Natural killer cell (primary cell): ENCODE measurements around the gene DCAF10. TPM values are rescaled to one million over a fixed set of nuclear protein-coding genes. Genes with fewer than 3 reads are reported as not detected.

Experiments
- ATAC-seq, 3 donors: fragments of 150-1000 bp in 2 of 3; fragments of 200-7000 bp in 1 of 3; cut with Tn5 transposase; 1 replicate in 1 of 3; 2 replicates in 2 of 3; pipeline ENCODE4 v1.10.0; 2021; ENCODE audit warnings: mild to moderate bottlenecking in 2 of 3, moderate library complexity in 2 of 3
- DNase-seq, 2 donors: peaks; one replicate each; pipeline versions ENCODE4 v3.0.0 to v3.0.0-alpha.2; 2013 to 2021; ENCODE audit warnings: mixed read lengths in 1 of 2
- H3K27ac ChIP-seq: one replicate; pipeline ENCODE4 v1.5.1; 2013; ENCODE audit warnings: mild to moderate bottlenecking, low read length
- H3K27me3 ChIP-seq: one replicate; pipeline ENCODE4 v1.6.1; 2013; ENCODE audit warnings: low read length; ENCODE audit not compliant: control insufficient read depth, insufficient read depth
- H3K36me3 ChIP-seq: one replicate; pipeline ENCODE4 v1.6.1; 2013; ENCODE audit warnings: low read length; ENCODE audit not compliant: control insufficient read depth, insufficient read depth
- H3K4me1 ChIP-seq: one replicate; pipeline ENCODE4 v1.6.1; 2013; ENCODE audit warnings: low read length; ENCODE audit not compliant: control insufficient read depth, insufficient read depth
- H3K4me3 ChIP-seq: one replicate; pipeline ENCODE4 v1.5.1; 2013; ENCODE audit warnings: low read length
- H3K9me3 ChIP-seq: one replicate; pipeline ENCODE4 v1.6.1; 2013; ENCODE audit warnings: low read length; ENCODE audit not compliant: control insufficient read depth, insufficient read depth
- H3K27ac Mint-ChIP-seq, 2 donors: one replicate each; pipeline ENCODE4 v1.8.0; 2022; ENCODE audit warnings: mild to moderate bottlenecking in 2 of 2, mixed read lengths in 2 of 2, moderate library complexity in 1 of 2
- H3K27me3 Mint-ChIP-seq, 2 donors: one replicate each; pipeline ENCODE4 v1.8.0; 2022; ENCODE audit warnings: low read depth in 2 of 2, mixed read lengths in 2 of 2
- H3K36me3 Mint-ChIP-seq: one replicate; pipeline ENCODE4 v1.8.0; 2022; ENCODE audit warnings: mixed read lengths
- H3K4me1 Mint-ChIP-seq, 2 donors: one replicate each; pipeline ENCODE4 v1.8.0; 2022; ENCODE audit warnings: mixed read lengths in 2 of 2
- H3K4me3 Mint-ChIP-seq: one replicate; pipeline ENCODE4 v1.8.0; 2022; ENCODE audit warnings: mild to moderate bottlenecking, moderate library complexity, mixed read lengths
- H3K9me3 Mint-ChIP-seq, 2 donors: one replicate each; pipeline ENCODE4 v1.8.0; 2022; ENCODE audit warnings: mixed read lengths in 2 of 2
- WGBS: methylation state at CpG from one replicate; pipeline ENCODE4 v1.1.7; 2013; ENCODE audit warnings: missing lambda C conversion rate; ENCODE audit not compliant: insufficient coverage; 5-methylcytosine and 5-hydroxymethylcytosine counted together
- intact Hi-C: fragments of 100-400 bp; cut with micrococcal nuclease; formaldehyde crosslinking; loops from one replicate; pipeline ENCODE4 v1.14.2; 2022
- total RNA-seq, 4 donors: library from RNA; stranded (reverse); fragments of 120-200 nt in 1 of 4; gene quantifications; one replicate each; pipeline versions ENCODE4 v1.2.3 to v1.2.4, GENCODE V29; 2013 to 2022
- TF ChIP-seq, protein P1 (sequence below): fragments of 200-600 bp; IDR thresholded peaks from one replicate; pipeline ENCODE4 v1.8.0; 2022; ENCODE audit warnings: antibody characterized with exemption

Gene DCAF10
- total RNA-seq, 3 donors from 2014 or later (not counting 1 experiment from before 2014, with no cell fraction given), result 12.9 to 21.0 (median 18.5) TPM

DNA sequence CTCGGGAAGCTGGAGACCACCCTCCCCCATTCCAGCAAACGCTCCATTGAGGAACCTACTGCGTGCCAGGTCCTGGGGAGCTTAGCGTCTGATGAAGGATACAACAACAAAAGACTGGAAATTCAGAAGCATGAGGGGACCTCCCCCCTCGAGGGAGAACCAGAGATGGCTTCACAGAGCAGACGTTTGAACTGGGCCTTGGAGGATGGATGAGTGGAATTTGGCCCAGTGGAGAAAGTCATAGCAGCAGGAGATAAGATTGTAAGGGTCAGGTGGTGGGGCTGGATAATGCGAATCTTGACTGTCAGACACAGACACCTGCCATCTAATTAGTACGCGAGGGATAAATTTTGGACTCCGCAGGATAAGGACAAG is 104.5 kb downstream of the DCAF10 start:
- no peaks in the 10 kb centered on the region for H3K9me3 Mint-ChIP-seq
- DNase-seq, result no peak
- H3K4me3 ChIP-seq, result no peak overlapping the region
- H3K27ac ChIP-seq, result no peak overlapping the region
- H3K27me3 ChIP-seq, result no peaks in the 10 kb centered on the region
- TF ChIP-seq, protein P1, sequence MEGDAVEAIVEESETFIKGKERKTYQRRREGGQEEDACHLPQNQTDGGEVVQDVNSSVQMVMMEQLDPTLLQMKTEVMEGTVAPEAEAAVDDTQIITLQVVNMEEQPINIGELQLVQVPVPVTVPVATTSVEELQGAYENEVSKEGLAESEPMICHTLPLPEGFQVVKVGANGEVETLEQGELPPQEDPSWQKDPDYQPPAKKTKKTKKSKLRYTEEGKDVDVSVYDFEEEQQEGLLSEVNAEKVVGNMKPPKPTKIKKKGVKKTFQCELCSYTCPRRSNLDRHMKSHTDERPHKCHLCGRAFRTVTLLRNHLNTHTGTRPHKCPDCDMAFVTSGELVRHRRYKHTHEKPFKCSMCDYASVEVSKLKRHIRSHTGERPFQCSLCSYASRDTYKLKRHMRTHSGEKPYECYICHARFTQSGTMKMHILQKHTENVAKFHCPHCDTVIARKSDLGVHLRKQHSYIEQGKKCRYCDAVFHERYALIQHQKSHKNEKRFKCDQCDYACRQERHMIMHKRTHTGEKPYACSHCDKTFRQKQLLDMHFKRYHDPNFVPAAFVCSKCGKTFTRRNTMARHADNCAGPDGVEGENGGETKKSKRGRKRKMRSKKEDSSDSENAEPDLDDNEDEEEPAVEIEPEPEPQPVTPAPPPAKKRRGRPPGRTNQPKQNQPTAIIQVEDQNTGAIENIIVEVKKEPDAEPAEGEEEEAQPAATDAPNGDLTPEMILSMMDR, result no peak
- H3K4me1 Mint-ChIP-seq, result peaks cover 17 to 33% of the 10 kb centered on the region in 2 donors
- intact Hi-C loops, result loop anchor here (2.0 kb wide), 1 partner anchor 458 kb away; no protein-coding TSS in a partner anchor
- no peaks in the 10 kb centered on the region for H3K36me3 ChIP-seq
- peak overlapping the region; percentile 42 for H3K4me3 Mint-ChIP-seq
- no peak for ATAC-seq
- WGBS, result 93% methylated on average over 10 of the region's 10 CpGs
- H3K27me3 Mint-ChIP-seq, result no peaks in the 10 kb centered on the region
- H3K4me1 ChIP-seq, result peaks cover 17% of the 10 kb centered on the region
- no peaks in the 10 kb centered on the region for H3K9me3 ChIP-seq
- no peaks in the 10 kb centered on the region for H3K36me3 Mint-ChIP-seq
- peak overlapping the region in 1 of 2 donors; percentile 94 for H3K27ac Mint-ChIP-seq

DNA sequence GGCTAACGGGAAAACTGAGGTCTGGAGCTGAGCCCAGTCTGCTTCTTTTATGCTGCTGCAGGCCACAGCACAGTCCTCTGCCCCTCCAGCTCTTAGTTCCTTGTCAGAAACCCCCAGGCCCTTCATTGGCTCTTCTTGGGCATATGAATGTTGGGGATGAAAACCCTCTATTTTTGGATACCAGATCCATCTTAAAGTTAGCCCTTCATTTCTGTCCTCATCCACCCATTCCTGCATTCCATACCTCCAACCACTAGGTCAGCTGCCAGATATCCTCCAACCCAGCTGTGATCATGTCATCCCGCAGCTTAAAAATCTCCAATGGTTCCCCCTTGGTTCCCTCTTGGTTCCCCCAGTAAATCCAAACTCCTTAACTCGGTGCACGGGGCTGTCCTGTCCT is 105.2 kb downstream of the DCAF10 start:
- Histone ChIP-seq H3K4me1 (peaks cover 17% of the 10 kb centered on the region), H3K27ac (no peak overlapping the region), H3K4me3 (no peak overlapping the region), H3K36me3 (no peaks in the 10 kb centered on the region), H3K9me3 (no peaks in the 10 kb centered on the region), H3K27me3 (no peaks in the 10 kb centered on the region)
- 97% methylated on average over 4 of the region's 4 CpGs for WGBS
- peak overlapping the region; percentile 38 for H3K4me3 Mint-ChIP-seq
- DNase-seq (no peak), ATAC-seq (no peak)
- peaks cover 17 to 30% of the 10 kb centered on the region in 2 donors for H3K4me1 Mint-ChIP-seq
- no peaks in the 10 kb centered on the region for H3K27me3 Mint-ChIP-seq
- H3K9me3 Mint-ChIP-seq, result no peaks in the 10 kb centered on the region
- no peak overlapping the region for H3K27ac Mint-ChIP-seq
- no peaks in the 10 kb centered on the region for H3K36me3 Mint-ChIP-seq
- TF ChIP-seq, protein P1, result no peak
- intact Hi-C loops, result loop anchor here (2.0 kb wide), 1 partner anchor 457 kb away; no protein-coding TSS in a partner anchor

DNA sequence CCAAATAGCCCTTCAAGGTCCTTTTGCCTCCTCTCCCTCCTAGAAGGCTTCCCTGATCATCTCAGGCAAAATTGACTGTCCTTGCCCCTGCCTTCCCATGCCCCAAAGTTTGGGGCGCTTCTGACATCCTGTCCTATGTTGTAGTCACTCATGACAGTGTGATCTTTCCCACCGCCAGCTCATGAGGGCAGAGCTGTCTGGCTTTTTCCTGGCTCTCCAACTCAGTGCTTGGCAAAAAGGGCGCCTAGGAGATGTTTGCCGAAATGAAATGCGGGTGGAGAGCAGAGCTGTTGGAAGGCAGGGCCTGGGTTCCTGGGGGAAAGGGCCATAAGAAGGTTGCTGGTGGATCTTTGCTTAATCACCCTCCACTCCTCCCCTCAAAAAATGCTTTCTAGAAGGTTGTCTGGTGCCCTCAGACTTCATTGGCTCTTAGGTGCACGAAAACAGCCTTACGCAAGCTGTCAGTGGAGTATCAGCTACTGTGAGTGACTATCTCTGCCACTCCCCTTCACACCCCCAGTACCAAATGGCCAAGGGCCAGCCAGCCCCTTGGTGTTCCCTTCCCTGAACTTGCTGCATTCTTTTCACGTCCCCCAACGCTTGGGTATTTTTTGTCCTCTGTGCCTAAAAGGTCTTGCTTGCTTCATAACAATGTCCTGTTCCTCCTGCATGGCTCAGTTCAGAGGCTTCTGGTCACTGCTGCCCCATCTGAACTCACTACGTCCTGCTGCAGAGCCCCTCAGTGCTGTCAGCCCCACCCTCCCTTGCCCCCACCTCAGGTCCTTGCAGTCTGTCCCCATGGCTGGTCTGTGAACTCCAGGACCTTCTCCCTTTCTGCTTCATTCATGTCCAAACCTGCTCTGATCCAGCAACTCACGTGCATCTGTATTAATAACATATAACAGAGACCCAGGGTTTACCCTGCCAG is 106.0 kb downstream of the DCAF10 start:
- Mint-ChIP-seq H3K4me1 (peaks cover 17 to 28% of the 10 kb centered on the region in 2 donors), H3K27ac (no peak overlapping the region), H3K4me3 (peak overlapping the region; percentile 38), H3K9me3 (no peaks in the 10 kb centered on the region), H3K36me3 (no peaks in the 10 kb centered on the region), H3K27me3 (no peaks in the 10 kb centered on the region)
- intact Hi-C loops, result no loop called here
- Histone ChIP-seq H3K27ac (no peak overlapping the region), H3K27me3 (no peaks in the 10 kb centered on the region), H3K36me3 (no peaks in the 10 kb centered on the region), H3K9me3 (no peaks in the 10 kb centered on the region), H3K4me1 (peaks cover 17% of the 10 kb centered on the region), H3K4me3 (no peak overlapping the region)
- TF ChIP-seq, protein P1, result no peak
- DNase-seq (no peak), ATAC-seq (no peak)
- WGBS, result 94% methylated on average over 11 of the region's 11 CpGs
